PC-3 (cell line): ENCODE data around the gene ZNF862. TPM values are rescaled to one million over a fixed set of nuclear protein-coding genes. Genes with fewer than 3 reads are reported as not detected.

Experiments used
- ATAC-seq: fragments of 200-7000 bp; cut with Tn5 transposase; 2 replicates; pipeline ENCODE4 v1.9.1; 2020; ENCODE audit warnings: mild to moderate bottlenecking, moderate library complexity
- BruUV-seq: library from RNA; stranded (reverse); fragments of 400-500 nt; replicated peaks from 2 replicates; lab custom pipeline; 2021; lab: Mats Ljungman, UMichigan
- CTCF ChIA-PET: fragments of 300-600 bp; sonication (Branson Sonifier 250); formaldehyde crosslinking; loops from one replicate; lab custom pipeline; 2022; ENCODE audit warnings: antibody characterized with exemption; lab: Charles Lee
- POLR2A ChIA-PET: fragments of 300-600 bp; sonication (Branson Sonifier 250); formaldehyde crosslinking; loops from one replicate; lab custom pipeline; 2022; ENCODE audit warnings: antibody characterized with exemption; ENCODE audit not compliant: unreplicated experiment; lab: Charles Lee
- DNase-seq: peaks from one replicate; pipeline ENCODE4 v3.0.0-alpha.2; 2015
- H2AFZ ChIP-seq: fragments of 300-600 bp; sonication (generic); 2 replicates; pipeline ENCODE4 v1.6.0; 2016; ENCODE audit warnings: antibody characterized with exemption, low read length
- H3F3A ChIP-seq: fragments of 300-600 bp; sonication (generic); one replicate; pipeline ENCODE4 v1.6.0; 2017; ENCODE audit warnings: antibody characterized with exemption, low read length, control low read depth, mild to moderate bottlenecking; ENCODE audit not compliant: unreplicated experiment
- H3K27ac ChIP-seq: fragments of 300-600 bp; sonication (generic); 2 replicates; pipeline ENCODE4 v1.5.1; 2016; ENCODE audit warnings: mild to moderate bottlenecking, low read length
- H3K27me3 ChIP-seq: fragments of 300-600 bp; sonication (generic); 2 replicates; pipeline ENCODE4 v1.6.1; 2016; ENCODE audit warnings: low read length, mixed read lengths
- H3K36me3 ChIP-seq: fragments of 300-600 bp; sonication (generic); 2 replicates; pipeline ENCODE4 v1.6.1; 2016; ENCODE audit warnings: low read depth, mixed run types, low read length, mixed read lengths
- H3K4me1 ChIP-seq: fragments of 300-600 bp; sonication (generic); 2 replicates; pipeline ENCODE4 v1.5.1; 2016; ENCODE audit warnings: low read length; ENCODE audit not compliant: insufficient read depth
- H3K4me2 ChIP-seq: fragments of 300-600 bp; sonication (generic); 2 replicates; pipeline ENCODE4 v1.6.0; 2016; ENCODE audit warnings: low read length
- H3K4me3 ChIP-seq: fragments of 300-600 bp; sonication (generic); 2 replicates; pipeline ENCODE4 v1.5.1; 2016; ENCODE audit warnings: mild to moderate bottlenecking, low read length, mixed read lengths
- H3K79me2 ChIP-seq: fragments of 300-600 bp; sonication (generic); 2 replicates; pipeline ENCODE4 v1.6.1; 2017; ENCODE audit warnings: low read length, mixed read lengths
- H3K9ac ChIP-seq: fragments of 300-600 bp; sonication (generic); 2 replicates; pipeline ENCODE4 v1.6.0; 2016; ENCODE audit warnings: mild to moderate bottlenecking, low read length
- H3K9me2 ChIP-seq: fragments of 300-600 bp; sonication (generic); replicated peaks from 2 replicates; pipeline ENCODE4 v1.6.1; 2016; ENCODE audit warnings: mixed run types, low read length, mixed read lengths
- H3K9me3 ChIP-seq: fragments of 300-600 bp; sonication (generic); 2 replicates; pipeline ENCODE4 v1.6.1; 2016; ENCODE audit warnings: low read length, mixed read lengths
- H4K20me1 ChIP-seq: fragments of 300-600 bp; sonication (generic); 2 replicates; pipeline ENCODE4 v1.6.1; 2016; ENCODE audit warnings: low read length, mixed read lengths
- EZH2 ChIP-seq: fragments of 300-600 bp; sonication (generic); IDR thresholded peaks from one replicate; pipeline ENCODE4 v1.6.1; 2017; ENCODE audit warnings: antibody characterized with exemption, mild to moderate bottlenecking, low read length; ENCODE audit not compliant: unreplicated experiment
- EZH2phosphoT487 ChIP-seq: fragments of 300-600 bp; sonication (generic); IDR thresholded peaks from 2 replicates; pipeline ENCODE4 v1.6.1; 2018; ENCODE audit warnings: mild to moderate bottlenecking, antibody characterized with exemption, low read length, borderline replicate concordance
- intact Hi-C: fragments of 100-400 bp; cut with micrococcal nuclease; formaldehyde crosslinking; loops from 2 replicates; pipeline ENCODE4 v1.9.0; 2023
- total RNA-seq: library from RNA; depleted of rRNA; stranded (reverse); fragments of >200 nt; gene quantifications from 2 replicates; pipeline ENCODE4 v1.2.3, GENCODE V29; 2014
- TF ChIP-seq, protein P1 (sequence below): fragments of 300-600 bp; sonication (generic); conservative IDR thresholded peaks from 2 replicates; pipeline ENCODE4 v1.5.1; 2017; ENCODE audit warnings: antibody characterized with exemption, low read depth, mild to moderate bottlenecking, low read length

The ZNF862 gene
- total RNA-seq, 1 experiment from 2014 or later = 3.0 TPM

DNA sequence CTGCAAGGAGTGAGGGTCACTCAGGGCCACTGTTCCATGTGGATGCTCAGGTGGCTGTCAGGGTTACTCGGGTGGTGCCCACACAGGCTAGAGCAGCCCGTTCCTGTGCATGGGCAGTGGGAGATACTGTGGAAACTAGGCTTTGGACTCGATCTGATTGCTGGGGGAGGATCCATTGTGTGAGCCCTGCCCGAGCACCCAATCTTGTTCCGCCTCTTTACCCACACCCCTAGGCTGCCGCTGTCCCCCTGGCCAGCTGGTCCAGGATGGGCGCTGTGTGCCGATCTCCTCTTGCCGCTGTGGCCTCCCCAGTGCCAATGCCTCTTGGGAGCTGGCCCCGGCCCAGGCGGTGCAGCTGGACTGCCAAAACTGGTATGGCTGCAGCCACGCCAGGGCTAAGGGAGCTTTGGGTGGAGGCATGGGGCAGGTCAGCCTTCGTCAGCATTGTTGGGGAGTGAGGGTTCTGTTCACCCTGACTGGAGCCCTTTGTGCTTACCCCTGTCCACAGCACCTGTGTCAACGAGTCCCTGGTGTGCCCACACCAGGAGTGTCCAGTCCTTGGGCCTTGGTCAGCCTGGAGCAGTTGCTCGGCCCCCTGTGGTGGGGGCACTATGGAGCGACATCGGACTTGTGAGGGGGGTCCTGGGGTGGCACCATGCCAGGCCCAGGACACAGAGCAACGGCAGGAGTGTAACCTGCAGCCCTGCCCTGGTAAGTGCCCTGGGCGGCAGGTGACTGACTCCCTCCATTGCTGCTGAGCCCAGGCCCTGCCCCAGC, 12.4 kb upstream of the ZNF862 start:
- TF ChIP-seq EZH2phosphoT487 = no peak
- no peak for TF ChIP-seq EZH2
- TF ChIP-seq, protein P1, sequence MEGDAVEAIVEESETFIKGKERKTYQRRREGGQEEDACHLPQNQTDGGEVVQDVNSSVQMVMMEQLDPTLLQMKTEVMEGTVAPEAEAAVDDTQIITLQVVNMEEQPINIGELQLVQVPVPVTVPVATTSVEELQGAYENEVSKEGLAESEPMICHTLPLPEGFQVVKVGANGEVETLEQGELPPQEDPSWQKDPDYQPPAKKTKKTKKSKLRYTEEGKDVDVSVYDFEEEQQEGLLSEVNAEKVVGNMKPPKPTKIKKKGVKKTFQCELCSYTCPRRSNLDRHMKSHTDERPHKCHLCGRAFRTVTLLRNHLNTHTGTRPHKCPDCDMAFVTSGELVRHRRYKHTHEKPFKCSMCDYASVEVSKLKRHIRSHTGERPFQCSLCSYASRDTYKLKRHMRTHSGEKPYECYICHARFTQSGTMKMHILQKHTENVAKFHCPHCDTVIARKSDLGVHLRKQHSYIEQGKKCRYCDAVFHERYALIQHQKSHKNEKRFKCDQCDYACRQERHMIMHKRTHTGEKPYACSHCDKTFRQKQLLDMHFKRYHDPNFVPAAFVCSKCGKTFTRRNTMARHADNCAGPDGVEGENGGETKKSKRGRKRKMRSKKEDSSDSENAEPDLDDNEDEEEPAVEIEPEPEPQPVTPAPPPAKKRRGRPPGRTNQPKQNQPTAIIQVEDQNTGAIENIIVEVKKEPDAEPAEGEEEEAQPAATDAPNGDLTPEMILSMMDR = no peak
- intact Hi-C loops = no loop called here
- ChIA-PET POLR2A (no interaction called here), CTCF (no interaction called here)
- Histone ChIP-seq H3K27ac (no peak overlapping the region), H2AFZ (no peak overlapping the region), H3K36me3 (no peaks in the 10 kb centered on the region), H3K4me3 (no peak overlapping the region), H3K9me2 (no peaks in the 10 kb centered on the region), H3K9ac (no peak overlapping the region), H3F3A (no peaks in the 10 kb centered on the region), H3K27me3 (no peaks in the 10 kb centered on the region), H3K4me2 (no peak overlapping the region), H4K20me1 (no peaks in the 10 kb centered on the region), H3K79me2 (no peaks in the 10 kb centered on the region), H3K9me3 (no peaks in the 10 kb centered on the region), H3K4me1 (no peaks in the 10 kb centered on the region)
- BruUV-seq = no TSS peak
- DNase-seq (no peak), ATAC-seq (no peak)

DNA sequence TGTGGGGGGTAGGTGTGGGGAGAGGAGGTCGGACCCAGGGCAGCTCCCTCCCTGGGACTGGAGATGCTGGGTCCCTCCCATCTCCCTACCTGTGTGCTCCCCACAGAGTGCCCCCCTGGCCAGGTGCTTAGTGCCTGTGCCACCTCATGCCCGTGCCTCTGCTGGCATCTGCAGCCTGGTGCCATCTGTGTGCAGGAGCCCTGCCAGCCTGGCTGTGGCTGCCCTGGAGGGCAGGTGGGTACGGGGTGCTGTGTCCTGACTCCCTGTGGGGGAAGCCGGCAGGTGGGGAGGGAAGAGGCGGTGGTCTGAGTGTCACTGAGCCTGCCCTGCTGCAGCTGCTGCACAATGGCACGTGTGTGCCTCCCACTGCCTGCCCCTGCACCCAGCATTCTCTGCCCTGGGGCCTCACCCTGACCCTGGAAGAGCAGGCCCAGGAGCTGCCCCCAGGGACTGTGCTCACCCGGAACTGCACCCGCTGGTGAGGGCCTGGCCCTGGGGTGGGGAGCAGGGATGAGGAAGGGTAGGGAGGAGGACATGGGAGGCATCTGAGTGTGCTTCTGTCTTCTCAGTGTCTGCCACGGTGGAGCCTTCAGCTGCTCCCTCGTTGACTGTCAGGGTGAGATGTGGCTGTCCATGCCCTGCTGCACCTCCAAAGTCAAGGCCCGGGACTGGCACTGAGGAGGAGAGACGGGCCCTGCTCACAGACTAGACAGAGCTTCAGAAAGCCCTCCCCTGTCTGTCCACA, 11.7 kb upstream of the ZNF862 start:
- no peaks in the 10 kb centered on the region for H3K9me2 ChIP-seq
- no peaks in the 10 kb centered on the region for H3K4me1 ChIP-seq
- CTCF ChIA-PET = no interaction called here
- DNase-seq (no peak), ATAC-seq (no peak)
- H2AFZ ChIP-seq = no peak overlapping the region
- BruUV-seq = no TSS peak
- H3K36me3 ChIP-seq = no peaks in the 10 kb centered on the region
- H3F3A ChIP-seq = no peaks in the 10 kb centered on the region
- H3K4me3 ChIP-seq = no peak overlapping the region
- no peaks in the 10 kb centered on the region; the same call in 1 of the 2 replicates for H3K27me3 ChIP-seq
- POLR2A ChIA-PET = no interaction called here
- intact Hi-C loops = no loop called here
- no peaks in the 10 kb centered on the region for H4K20me1 ChIP-seq
- H3K79me2 ChIP-seq = no peaks in the 10 kb centered on the region
- no peak overlapping the region for H3K4me2 ChIP-seq
- no peaks in the 10 kb centered on the region for H3K9me3 ChIP-seq
- H3K27ac ChIP-seq = no peak overlapping the region
- H3K9ac ChIP-seq = no peak overlapping the region
- TF ChIP-seq EZH2phosphoT487 (no peak), EZH2 (no peak)
- TF ChIP-seq, protein P1 = no peak
